Neural cell (in vitro differentiated cells): Measurements from ENCODE around the gene GNAQ. TPM values are rescaled to one million over a fixed set of nuclear protein-coding genes. Genes with fewer than 3 reads are reported as not detected.

Experiments used
- H2AFZ ChIP-seq: fragments of 200-600, 300-800 bp; sonication (generic), shearing (Covaris generic); 2 replicates; pipeline ENCODE4 v1.6.0; 2014; ENCODE audit warnings: low read depth, mild to moderate bottlenecking, antibody characterized with exemption, low read length, moderate library complexity
- H3F3A ChIP-seq: fragments of 200-600 bp; shearing (Covaris generic); 2 replicates; pipeline ENCODE4 v1.6.1; 2016; ENCODE audit warnings: mild to moderate bottlenecking, moderate library complexity, mixed read lengths, antibody characterized with exemption, low read length; ENCODE audit not compliant: insufficient read depth, poor library complexity, severe bottlenecking
- H3K27ac ChIP-seq: fragments of 200-600, 300-800 bp; sonication (generic), shearing (Covaris generic); 2 replicates; pipeline ENCODE4 v1.5.1; 2014; ENCODE audit warnings: mild to moderate bottlenecking, low read length, moderate library complexity
- H3K27me3 ChIP-seq: fragments of 300-800, 200-600 bp; sonication (generic), shearing (Covaris generic); 2 replicates; pipeline ENCODE4 v1.6.0; 2014; ENCODE audit warnings: mild to moderate bottlenecking, low read depth, low read length, moderate library complexity; ENCODE audit not compliant: insufficient read depth
- H3K36me3 ChIP-seq: fragments of 300-800, 200-600 bp; sonication (generic), shearing (Covaris generic); 2 replicates; pipeline ENCODE4 v1.5.1; 2014; ENCODE audit warnings: mild to moderate bottlenecking, antibody characterized with exemption, low read length, moderate library complexity; ENCODE audit not compliant: insufficient read depth
- H3K4me2 ChIP-seq: fragments of 300-800, 200-600 bp; sonication (generic), shearing (Covaris generic); 2 replicates; pipeline ENCODE4 v1.6.0; 2014; ENCODE audit warnings: mild to moderate bottlenecking, low read length
- H3K4me3 ChIP-seq: fragments of 300-800, 200-600 bp; sonication (generic), shearing (Covaris generic); 2 replicates; pipeline ENCODE4 v1.5.1; 2014; ENCODE audit warnings: mild to moderate bottlenecking, low read length, moderate library complexity
- H3K79me2 ChIP-seq: fragments of 200-600 bp; shearing (Covaris generic); replicated peaks from 2 replicates; pipeline ENCODE4 v1.6.0; 2014; ENCODE audit warnings: mild to moderate bottlenecking, low read length, moderate library complexity; ENCODE audit not compliant: insufficient read depth
- H3K9ac ChIP-seq: fragments of 300-800, 200-600 bp; sonication (generic), shearing (Covaris generic); 2 replicates; pipeline ENCODE4 v1.6.1; 2016; ENCODE audit warnings: mild to moderate bottlenecking, low read length, mixed read lengths
- H3K9me2 ChIP-seq: fragments of 200-600 bp; shearing (Covaris generic); 2 replicates; pipeline ENCODE4 v1.6.1; 2016; ENCODE audit warnings: mild to moderate bottlenecking, low read length, mixed read lengths; ENCODE audit not compliant: insufficient read depth
- H3K9me3 ChIP-seq: fragments of 200-600, 300-800 bp; sonication (generic), shearing (Covaris generic); 2 replicates; pipeline ENCODE4 v1.6.1; 2016; ENCODE audit warnings: mild to moderate bottlenecking, mixed run types, low read length, moderate library complexity, mixed read lengths
- H4K20me1 ChIP-seq: fragments of 200-600 bp; shearing (Covaris generic); 2 replicates; pipeline ENCODE4 v1.6.1; 2016; ENCODE audit warnings: mild to moderate bottlenecking, mixed run types; ENCODE audit not compliant: insufficient read depth
- EP300 ChIP-seq: fragments of 450-650 bp; conservative IDR thresholded peaks from 2 replicates; pipeline ENCODE4 v1.6.1; 2014; ENCODE audit warnings: antibody characterized with exemption, mild to moderate bottlenecking, moderate library complexity; ENCODE audit not compliant: poor library complexity, severe bottlenecking
- EZH2 ChIP-seq: fragments of 200-600, 300-800 bp; shearing (Covaris generic), sonication (generic); IDR thresholded peaks from 2 replicates; pipeline ENCODE4 v1.6.1; 2014; ENCODE audit warnings: antibody characterized with exemption, low read length, borderline replicate concordance, mild to moderate bottlenecking; ENCODE audit not compliant: insufficient read depth, poor library complexity, severe bottlenecking
- MXI1 ChIP-seq: fragments of 450-650 bp; conservative IDR thresholded peaks from 2 replicates; pipeline ENCODE4 v1.6.1; 2014; ENCODE audit warnings: antibody characterized with exemption, mild to moderate bottlenecking; ENCODE audit not compliant: poor library complexity, severe bottlenecking
- POLR2AphosphoS5 ChIP-seq: IDR thresholded peaks from 2 replicates; pipeline ENCODE4 v1.6.1; 2012
- RAD21 ChIP-seq: fragments of 450-650 bp; conservative IDR thresholded peaks from 2 replicates; pipeline ENCODE4 v1.6.1; 2014; ENCODE audit warnings: antibody characterized with exemption, mild to moderate bottlenecking, moderate library complexity
- SMC3 ChIP-seq: fragments of 450-650 bp; conservative IDR thresholded peaks from 2 replicates; pipeline ENCODE4 v1.6.1; 2014; ENCODE audit warnings: antibody characterized with exemption, mild to moderate bottlenecking, moderate library complexity; ENCODE audit not compliant: poor library complexity
- TAF1 ChIP-seq: IDR thresholded peaks from 2 replicates; pipeline ENCODE4 v1.6.1; 2012; ENCODE audit warnings: low read depth
- polyA plus RNA-seq: library from polyadenylated mRNA; depleted of rRNA; stranded (reverse); fragments of >200 nt; gene quantifications from 2 replicates; pipeline ENCODE4 v1.2.3, GENCODE V29; 2014
- TF ChIP-seq, protein P1 (sequence below): fragments of 450-650 bp; IDR thresholded peaks from 2 replicates; pipeline ENCODE4 v1.5.1; 2014; ENCODE audit warnings: antibody characterized with exemption, mild to moderate bottlenecking, moderate library complexity; ENCODE audit not compliant: poor library complexity, severe bottlenecking
- TF ChIP-seq, protein P2 (sequence below): IDR thresholded peaks from 2 replicates; pipeline ENCODE4 v1.6.1; 2012; ENCODE audit warnings: borderline replicate concordance

The GNAQ gene
- polyA plus RNA-seq, 1 donor from 2014 or later: 86.7 TPM

DNA sequence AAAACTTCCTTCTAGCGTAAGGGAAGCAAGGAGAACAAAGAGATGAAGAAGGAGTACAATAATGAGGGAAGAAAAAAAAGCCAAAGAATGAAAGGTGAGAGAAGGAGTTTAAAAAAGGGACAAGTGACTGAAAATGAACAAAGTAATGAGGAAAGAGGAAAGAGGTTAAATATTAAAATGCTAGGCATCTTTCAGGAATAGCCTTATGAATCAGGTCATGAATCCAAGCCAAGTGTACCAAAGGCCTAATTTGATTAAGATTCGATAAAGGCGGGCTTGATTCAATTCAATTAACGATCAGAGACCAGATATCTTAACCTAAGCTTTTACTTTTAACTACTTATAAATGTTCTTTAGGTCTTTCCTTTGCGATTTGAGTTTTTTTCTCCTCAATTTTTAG, 241.7 kb downstream of the GNAQ start:
- Histone ChIP-seq H3K4me3 (no peak overlapping the region), H3K27ac (no peak overlapping the region), H3K9ac (no peak overlapping the region), H2AFZ (no peak overlapping the region), H3K9me3 (no peaks in the 10 kb centered on the region), H3K79me2 (no peaks in the 10 kb centered on the region), H3K27me3 (no peaks in the 10 kb centered on the region), H3K9me2 (no peaks in the 10 kb centered on the region), H3K4me2 (no peak overlapping the region), H3K36me3 (peaks cover 6% of the 10 kb centered on the region), H4K20me1 (no peaks in the 10 kb centered on the region), H3F3A (no peaks in the 10 kb centered on the region)
- TF ChIP-seq TAF1 (no peak), EZH2 (no peak), POLR2AphosphoS5 (no peak), EP300 (no peak), RAD21 (no peak), MXI1 (no peak), SMC3 (no peak)
- TF ChIP-seq, protein P1, sequence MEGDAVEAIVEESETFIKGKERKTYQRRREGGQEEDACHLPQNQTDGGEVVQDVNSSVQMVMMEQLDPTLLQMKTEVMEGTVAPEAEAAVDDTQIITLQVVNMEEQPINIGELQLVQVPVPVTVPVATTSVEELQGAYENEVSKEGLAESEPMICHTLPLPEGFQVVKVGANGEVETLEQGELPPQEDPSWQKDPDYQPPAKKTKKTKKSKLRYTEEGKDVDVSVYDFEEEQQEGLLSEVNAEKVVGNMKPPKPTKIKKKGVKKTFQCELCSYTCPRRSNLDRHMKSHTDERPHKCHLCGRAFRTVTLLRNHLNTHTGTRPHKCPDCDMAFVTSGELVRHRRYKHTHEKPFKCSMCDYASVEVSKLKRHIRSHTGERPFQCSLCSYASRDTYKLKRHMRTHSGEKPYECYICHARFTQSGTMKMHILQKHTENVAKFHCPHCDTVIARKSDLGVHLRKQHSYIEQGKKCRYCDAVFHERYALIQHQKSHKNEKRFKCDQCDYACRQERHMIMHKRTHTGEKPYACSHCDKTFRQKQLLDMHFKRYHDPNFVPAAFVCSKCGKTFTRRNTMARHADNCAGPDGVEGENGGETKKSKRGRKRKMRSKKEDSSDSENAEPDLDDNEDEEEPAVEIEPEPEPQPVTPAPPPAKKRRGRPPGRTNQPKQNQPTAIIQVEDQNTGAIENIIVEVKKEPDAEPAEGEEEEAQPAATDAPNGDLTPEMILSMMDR: no peak
- TF ChIP-seq, protein P2, sequence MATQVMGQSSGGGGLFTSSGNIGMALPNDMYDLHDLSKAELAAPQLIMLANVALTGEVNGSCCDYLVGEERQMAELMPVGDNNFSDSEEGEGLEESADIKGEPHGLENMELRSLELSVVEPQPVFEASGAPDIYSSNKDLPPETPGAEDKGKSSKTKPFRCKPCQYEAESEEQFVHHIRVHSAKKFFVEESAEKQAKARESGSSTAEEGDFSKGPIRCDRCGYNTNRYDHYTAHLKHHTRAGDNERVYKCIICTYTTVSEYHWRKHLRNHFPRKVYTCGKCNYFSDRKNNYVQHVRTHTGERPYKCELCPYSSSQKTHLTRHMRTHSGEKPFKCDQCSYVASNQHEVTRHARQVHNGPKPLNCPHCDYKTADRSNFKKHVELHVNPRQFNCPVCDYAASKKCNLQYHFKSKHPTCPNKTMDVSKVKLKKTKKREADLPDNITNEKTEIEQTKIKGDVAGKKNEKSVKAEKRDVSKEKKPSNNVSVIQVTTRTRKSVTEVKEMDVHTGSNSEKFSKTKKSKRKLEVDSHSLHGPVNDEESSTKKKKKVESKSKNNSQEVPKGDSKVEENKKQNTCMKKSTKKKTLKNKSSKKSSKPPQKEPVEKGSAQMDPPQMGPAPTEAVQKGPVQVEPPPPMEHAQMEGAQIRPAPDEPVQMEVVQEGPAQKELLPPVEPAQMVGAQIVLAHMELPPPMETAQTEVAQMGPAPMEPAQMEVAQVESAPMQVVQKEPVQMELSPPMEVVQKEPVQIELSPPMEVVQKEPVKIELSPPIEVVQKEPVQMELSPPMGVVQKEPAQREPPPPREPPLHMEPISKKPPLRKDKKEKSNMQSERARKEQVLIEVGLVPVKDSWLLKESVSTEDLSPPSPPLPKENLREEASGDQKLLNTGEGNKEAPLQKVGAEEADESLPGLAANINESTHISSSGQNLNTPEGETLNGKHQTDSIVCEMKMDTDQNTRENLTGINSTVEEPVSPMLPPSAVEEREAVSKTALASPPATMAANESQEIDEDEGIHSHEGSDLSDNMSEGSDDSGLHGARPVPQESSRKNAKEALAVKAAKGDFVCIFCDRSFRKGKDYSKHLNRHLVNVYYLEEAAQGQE: no peak

DNA sequence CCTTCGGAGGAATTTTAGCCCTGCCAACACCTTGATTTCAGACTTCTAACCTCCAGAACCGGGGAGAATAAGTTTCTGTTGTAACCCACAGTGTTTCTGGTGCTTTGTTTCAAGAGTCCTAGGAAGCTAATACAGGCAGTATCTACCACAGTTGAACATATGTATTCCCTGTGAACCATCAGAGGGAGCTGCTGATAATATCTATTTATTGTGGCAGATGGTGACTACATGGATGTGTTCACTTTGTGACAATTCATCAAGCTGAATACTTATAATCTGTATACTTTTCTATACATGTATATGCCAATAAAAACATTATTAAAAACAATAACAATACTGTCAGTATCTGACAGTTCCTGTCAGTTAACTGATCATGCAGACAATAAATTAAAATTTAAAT, 246.3 kb downstream of the GNAQ start:
- H4K20me1 ChIP-seq: no peaks in the 10 kb centered on the region
- H3K36me3 ChIP-seq: peaks cover 4% of the 10 kb centered on the region
- H3K4me3 ChIP-seq: no peak overlapping the region
- H3K9ac ChIP-seq: no peak overlapping the region
- no peaks in the 10 kb centered on the region for H3K9me2 ChIP-seq
- no peaks in the 10 kb centered on the region for H3K79me2 ChIP-seq
- H3K27ac ChIP-seq: no peak overlapping the region
- no peak overlapping the region for H3K4me2 ChIP-seq
- H3K9me3 ChIP-seq: no peaks in the 10 kb centered on the region
- H3F3A ChIP-seq: no peaks in the 10 kb centered on the region
- H2AFZ ChIP-seq: no peak overlapping the region
- no peak for TF ChIP-seq EZH2
- TF ChIP-seq SMC3: no peak
- TF ChIP-seq EP300: no peak
- no peak for TF ChIP-seq POLR2AphosphoS5
- TF ChIP-seq RAD21: no peak
- TF ChIP-seq, protein P1: no peak
- TF ChIP-seq MXI1: no peak
- no peak for TF ChIP-seq TAF1
- TF ChIP-seq, protein P2: no peak
- H3K27me3 ChIP-seq: no peaks in the 10 kb centered on the region
